Activated CD4-positive, alpha-beta T cell treated with anti-CD3 and anti-CD28 coated beads, Interleukin-2, amount 50 U/mL, for 48 hours (primary cell): ENCODE data around the gene USP31.

Experiments used
- DNase-seq, 2 experiments: peaks; one replicate each; pipeline ENCODE4 v3.0.0-alpha.2; 2020

Gene USP31

DNA sequence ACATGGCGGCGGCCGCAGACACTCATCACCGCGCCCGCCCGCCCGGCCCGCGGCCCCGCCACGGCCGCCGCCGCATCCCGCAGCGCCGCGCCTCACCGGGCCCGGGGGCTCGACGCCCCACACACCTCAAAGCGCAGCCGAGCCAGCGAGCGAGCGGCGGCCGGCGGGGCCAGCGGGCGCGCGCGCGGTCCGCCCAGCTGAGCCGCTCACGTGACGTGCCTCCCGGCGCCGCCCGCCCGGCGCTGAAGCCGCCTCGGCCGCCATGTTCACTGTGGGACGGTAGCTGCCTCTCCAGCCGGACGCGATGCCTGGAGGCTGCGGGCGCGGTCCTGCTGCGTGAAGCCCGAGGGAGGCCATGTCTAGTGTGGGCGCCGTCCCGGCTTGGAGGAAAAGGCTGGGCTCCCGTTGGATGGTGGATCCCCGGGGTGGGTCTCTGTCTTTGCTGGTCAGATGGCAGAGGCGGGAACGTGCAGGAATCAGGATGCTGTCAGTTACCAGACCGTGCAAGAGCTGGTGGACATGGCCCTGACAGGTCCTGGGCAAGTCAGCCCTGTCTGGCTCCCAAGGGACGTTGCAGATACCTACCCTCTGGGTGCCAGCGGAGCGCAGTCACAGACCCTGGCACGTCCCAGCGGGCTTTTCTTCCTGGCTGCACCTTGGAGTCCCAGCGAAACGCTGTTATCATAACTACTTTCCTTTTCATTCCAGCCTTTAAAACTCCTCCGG, at the start of gene USP31:
Gene USP31, minus strand, starts transcription at position 186 of the 726 bp plus-strand sequence. Its CDS starts 182 bp downstream, at position 4.
- DNase-seq, result peak; percentile 89 to 92

DNA sequence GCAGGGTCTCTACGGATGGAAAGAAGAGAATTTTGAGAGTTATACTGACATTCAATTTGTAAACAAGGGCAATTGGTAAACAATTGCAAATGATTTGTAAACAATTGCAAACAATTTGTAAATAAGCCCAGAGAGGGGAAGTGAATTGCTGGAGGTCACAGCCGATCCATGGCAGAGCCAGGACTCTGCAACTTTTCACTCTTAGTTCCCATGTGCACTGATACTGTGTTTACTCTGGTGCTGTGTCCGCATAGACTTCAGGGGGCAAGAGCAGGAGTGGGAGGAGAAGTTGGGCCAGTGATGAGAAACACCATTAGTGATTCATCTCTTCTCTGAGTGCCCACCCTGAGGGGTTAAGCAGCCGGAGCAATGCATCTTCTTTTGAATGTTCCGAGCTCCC, 47.3 kb upstream of the USP31 start:
- no peak for DNase-seq

DNA sequence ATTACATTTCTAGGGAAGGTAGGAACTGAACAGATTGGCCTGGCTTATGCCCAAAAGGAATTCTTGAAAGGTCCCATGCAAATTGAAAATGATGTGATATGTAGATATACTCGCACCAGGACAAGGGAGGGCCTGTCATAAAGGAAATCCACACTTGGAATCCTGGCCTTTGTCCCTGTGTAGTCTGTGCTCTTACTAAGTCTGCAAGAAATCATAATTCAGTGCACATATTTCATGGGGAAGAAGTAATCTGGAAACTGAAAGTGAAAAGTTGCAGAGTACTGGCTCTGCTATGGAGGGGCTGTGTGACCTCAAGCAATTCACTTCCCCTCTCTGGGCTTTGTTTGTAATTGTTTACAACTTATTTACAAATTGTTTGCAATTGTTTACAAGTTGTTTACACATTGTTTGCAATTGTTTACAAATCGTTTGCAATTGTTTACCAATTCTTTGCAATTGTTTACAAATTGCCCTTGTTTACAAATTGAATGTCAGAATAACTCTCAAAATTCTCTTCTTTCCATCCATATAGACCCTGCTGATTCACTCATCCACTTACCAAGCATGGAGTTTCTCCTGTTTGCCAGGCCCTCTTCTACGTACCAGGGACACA, 46.2 kb upstream of the USP31 start:
- no peak for DNase-seq

GRCh38 chr16:23194497-23195221, 45.4 kb upstream of the USP31 start:
- DNase-seq, result no peak

DNA sequence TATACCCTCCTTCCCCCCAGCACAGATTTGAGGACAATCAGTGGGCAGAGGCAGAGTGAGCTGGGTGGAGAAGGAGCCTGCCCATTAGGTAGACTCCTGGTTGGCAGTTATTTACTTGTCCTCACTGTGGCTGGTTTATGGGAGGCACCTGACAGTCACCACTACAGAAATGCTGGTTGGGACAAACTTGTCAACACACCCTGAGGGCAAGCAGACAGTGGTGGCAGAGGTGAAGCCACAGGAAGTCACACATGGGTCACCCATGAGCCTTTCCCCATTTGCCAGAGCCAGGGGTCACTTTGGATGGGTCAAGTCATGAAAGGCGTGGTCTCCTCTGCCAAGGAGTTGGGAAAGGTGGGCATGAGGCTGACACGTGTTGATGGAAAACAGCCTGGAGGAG, 39.7 kb upstream of the USP31 start:
- DNase-seq, result no peak

GRCh38 chr16:23187341-23187740, 38.1 kb upstream of the USP31 start:
- DNase-seq, result no peak

GRCh38 chr16:23186171-23186570, 36.9 kb upstream of the USP31 start:
- no peak for DNase-seq

GRCh38 chr16:23185656-23186055, 36.4 kb upstream of the USP31 start:
- no peak for DNase-seq

- no peak for DNase-seq
Measured at GRCh38 chr16:23183543-23183862, 34.3 kb upstream of the USP31 start.

GRCh38 chr16:23182679-23183542, 33.7 kb upstream of the USP31 start, which contains the start of gene SCNN1G:
TSS of gene SCNN1G (plus strand) at chr16:23182745. CDS start at chr16:23186272, 3,527 bp downstream.
- DNase-seq, result no peak

DNA sequence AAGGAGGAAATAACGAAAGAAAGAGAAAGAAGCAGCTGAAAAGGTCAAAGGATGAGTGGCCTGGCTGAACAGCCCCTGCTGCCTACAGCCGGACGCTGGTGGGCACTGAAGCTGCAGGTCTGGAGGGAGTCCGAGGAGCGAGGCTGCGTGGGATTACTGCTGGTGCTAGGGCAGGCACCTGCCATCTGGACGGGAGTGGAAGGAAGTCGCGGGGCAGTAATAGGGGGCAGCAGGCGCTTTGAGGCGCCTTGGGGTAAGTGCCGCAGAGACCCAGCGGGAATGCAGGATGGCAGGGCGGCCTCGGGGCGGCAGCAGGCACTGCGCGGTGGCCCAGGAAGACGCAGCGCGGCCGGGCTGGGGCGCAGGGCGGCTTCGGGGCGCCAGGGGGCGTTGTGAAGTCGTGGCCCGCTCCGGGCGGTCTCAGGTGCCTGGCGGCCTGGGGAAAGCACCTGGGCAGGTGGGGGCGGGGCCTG, 33.0 kb upstream of the USP31 start:
- DNase-seq, result peak; percentile 69 to 78

DNA sequence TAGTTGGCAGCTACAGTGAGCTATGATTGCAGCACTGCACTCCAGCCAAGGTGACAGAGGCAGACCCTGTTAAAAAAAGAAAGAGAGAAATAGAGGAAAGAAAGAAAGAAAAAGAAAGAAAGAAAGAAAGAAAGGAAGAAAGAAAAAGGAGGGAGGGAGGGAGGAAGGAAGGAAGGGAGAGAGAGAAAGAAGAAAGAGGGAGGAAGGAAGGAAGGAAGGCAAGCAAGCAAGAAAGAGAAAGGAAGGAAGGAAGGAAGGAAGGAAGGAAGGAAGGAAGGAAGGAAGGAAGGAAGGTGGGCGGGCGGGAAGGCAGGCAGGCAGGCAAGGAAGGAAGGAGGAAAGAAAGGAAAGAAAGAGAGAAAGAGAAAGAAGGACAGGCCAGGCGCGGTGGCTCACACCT, 32.3 kb upstream of the USP31 start:
- DNase-seq, result no peak

DNA sequence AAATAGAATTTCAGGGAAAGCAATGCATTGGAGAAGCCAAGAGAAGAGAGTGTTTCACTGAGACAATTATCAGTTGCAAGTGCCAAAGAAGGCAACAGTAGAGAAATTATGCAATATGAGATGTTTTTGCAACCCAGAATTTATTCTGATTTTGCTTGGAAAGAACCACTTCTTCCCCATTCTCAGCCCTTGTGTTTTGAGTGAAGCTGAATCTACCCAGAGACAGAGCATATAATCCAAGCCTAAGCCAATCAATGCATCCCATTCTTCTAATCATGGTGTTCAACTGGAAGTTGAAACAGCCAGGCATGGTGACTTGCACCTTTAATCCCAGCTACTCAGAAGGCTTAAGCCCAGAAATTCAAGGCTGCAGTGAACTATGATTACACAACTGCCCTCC, 26.4 kb upstream of the USP31 start:
- DNase-seq, result no peak

- DNase-seq, result no peak
Measured at GRCh38 chr16:23174622-23175021, 25.4 kb upstream of the USP31 start.

- DNase-seq, result no peak
Measured at GRCh38 chr16:23172994-23173393, 23.7 kb upstream of the USP31 start.

DNA sequence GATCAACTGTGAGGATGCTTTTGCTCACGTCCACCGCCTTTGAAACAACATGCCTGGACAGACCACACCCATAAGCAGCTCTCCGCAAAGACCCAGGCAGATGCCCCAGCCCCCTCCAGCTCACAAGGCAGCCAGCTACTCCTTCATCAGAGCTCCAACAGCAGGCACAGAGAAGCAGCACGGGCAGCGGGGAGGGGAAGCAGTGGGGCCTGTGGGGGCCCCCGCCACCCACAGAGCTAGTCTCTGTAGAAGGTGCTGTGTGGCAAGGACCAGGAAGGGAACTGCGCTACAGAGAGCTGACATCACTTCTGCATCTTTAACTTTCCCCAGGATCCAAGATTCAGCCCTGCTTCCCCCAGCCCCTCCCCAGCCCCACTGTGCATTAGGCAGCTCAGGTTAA, 23.3 kb upstream of the USP31 start:
- no peak for DNase-seq

- DNase-seq, result no peak
Measured at GRCh38 chr16:23164736-23165135, 15.5 kb upstream of the USP31 start.

GRCh38 chr16:23163921-23164320, 14.7 kb upstream of the USP31 start:
- DNase-seq, result no peak

GRCh38 chr16:23160574-23160973, 11.3 kb upstream of the USP31 start:
- no peak for DNase-seq

DNA sequence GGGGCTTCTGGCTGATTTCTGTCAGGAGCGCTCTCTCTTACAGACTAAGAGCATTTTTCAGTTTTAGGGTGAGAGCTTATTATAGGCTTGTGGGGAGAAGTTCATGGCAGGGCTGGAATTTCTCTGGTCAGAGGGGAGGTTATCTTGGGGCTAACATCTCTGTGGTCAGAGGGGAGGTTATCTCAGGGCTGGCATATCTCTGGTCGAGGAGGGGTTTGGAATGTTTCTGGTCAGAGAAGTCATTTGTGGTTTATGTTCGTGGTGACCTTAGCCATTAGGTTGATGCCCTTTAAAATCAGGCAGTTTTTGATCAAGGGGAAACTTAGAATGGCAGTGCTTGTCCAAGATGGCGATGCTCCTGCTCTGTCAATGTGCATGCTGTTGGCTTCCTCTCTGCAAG, 10.8 kb upstream of the USP31 start:
- DNase-seq, result no peak

DNA sequence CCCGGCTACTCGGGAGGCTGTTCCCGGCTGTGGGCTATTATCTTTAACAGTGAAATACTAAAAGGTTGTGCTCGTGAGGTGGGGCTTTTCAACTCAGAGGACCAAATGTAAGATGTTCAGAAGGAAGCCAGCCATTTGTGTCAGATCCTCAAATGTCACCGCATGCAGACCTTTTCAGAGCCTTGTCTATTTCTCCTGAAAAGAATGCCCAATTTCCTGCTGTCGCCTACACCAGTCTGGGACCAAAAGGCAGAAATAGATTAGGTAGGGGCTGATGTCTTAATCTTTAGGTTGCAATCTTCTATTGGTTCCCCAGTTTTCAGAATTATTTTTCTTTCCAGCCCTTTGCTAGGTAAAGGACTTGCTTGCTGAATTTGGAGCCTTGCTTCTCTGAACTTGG, 8.9 kb upstream of the USP31 start:
- DNase-seq, result no peak

- no peak for DNase-seq
Measured at GRCh38 chr16:23156946-23157460, 7.8 kb upstream of the USP31 start.

GRCh38 chr16:23156110-23156509, 6.9 kb upstream of the USP31 start:
- no peak for DNase-seq
